ENCODE data around the gene CATSPERZ. TPM values are rescaled to one million over a fixed set of nuclear protein-coding genes. Genes with fewer than 3 reads are reported as not detected.

CATSPERZ gene
- total and polyA plus RNA-seq, 2 donors (not counting 3 experiments of a cell fraction or from before 2014, with no cell fraction given) = 0.11 TPM; not detected in 1

- dilution Hi-C loops (cut with MboI; ENCODE audit: extremely low pct_ligation_motif_present, low sequenced_read_pairs) (no loop called here), intact Hi-C loops (cut with micrococcal nuclease) (no loop called here)
- no peak overlapping the region for H2AFZ ChIP-seq (ENCODE audit: low read depth, low read length)
- no peaks in the 10 kb centered on the region for H3K9me1 ChIP-seq (replicated peaks; ENCODE audit: control insufficient read depth, extremely low read depth, insufficient read depth, low read length)
- no peak overlapping the region for H3K4me3 ChIP-seq (replicated peaks in 1 of 3; ENCODE audit: insufficient read depth in 1 of 3, low read depth in 1 of 3, low read length in 3 of 3)
- ChIA-PET POLR2A (no interaction called here), CTCF (interaction anchor here (0.7 to 1.5 kb wide), 2 partner anchors 17 to 31 kb away, joined by 4 to 7 read pairs; partner anchors contain the start of gene PRDX5)
- no peak overlapping the region for H3K4me2 ChIP-seq (ENCODE audit: insufficient read depth, low read length)
- no peak overlapping the region for H3K9ac ChIP-seq (replicated peaks; ENCODE audit: extremely low read depth, insufficient read depth, low read length)
- no peaks in the 10 kb centered on the region for H4K20me1 ChIP-seq (replicated peaks; ENCODE audit: control insufficient read depth, extremely low read depth, insufficient read depth, low read length)
- no peak for FAIRE-seq
- H3K9me3 ChIP-seq (replicated peaks; ENCODE audit: control insufficient read depth, insufficient read depth, low read length) = no peaks in the 10 kb centered on the region
- no peaks in the 10 kb centered on the region for H3K79me2 ChIP-seq (ENCODE audit: control insufficient read depth, insufficient read depth, low read length)
- no TSS peak for BruUV-seq (replicated peaks)
- H3K27me3 ChIP-seq (ENCODE audit: control insufficient read depth in 2 of 2, insufficient read depth in 2 of 2, low read length in 2 of 2) = no peaks in the 10 kb centered on the region
- no peak overlapping the region for H3K27ac ChIP-seq (ENCODE audit: insufficient read depth, low read depth, low read length)
- no peak for DNase-seq (ENCODE audit: low read depth, low spot score)
- H3K4me1 ChIP-seq (ENCODE audit: control insufficient read depth, extremely low read depth, insufficient read depth, low read length) = no peaks in the 10 kb centered on the region
- no peaks in the 10 kb centered on the region for H3K36me3 ChIP-seq (ENCODE audit: control insufficient read depth in 2 of 2, extremely low read depth in 1 of 2, insufficient read depth in 2 of 2, low read length in 2 of 2)
- TF ChIP-seq JUN (IDR thresholded peaks at IDR 0.05; ENCODE audit: borderline replicate concordance, insufficient read depth, insufficient read length, low read depth) (no peak), EZH2 (IDR thresholded peaks at IDR 0.05; ENCODE audit: borderline replicate concordance, low read depth, low read length, severe bottlenecking) (no peak), POLR2A (IDR thresholded peaks at IDR 0.05; ENCODE audit: low read depth, low read length) (no peak), FOS (IDR thresholded peaks at IDR 0.05; ENCODE audit: borderline replicate concordance, insufficient read depth, low read length) (no peak), GATA2 (IDR thresholded peaks at IDR 0.05; ENCODE audit: insufficient read depth, insufficient read length, low read depth, low read length) (no peak), POLR2AphosphoS5 (IDR thresholded peaks at IDR 0.05; ENCODE audit: insufficient read depth, low read depth, low read length) (no peak), MYC (IDR thresholded peaks at IDR 0.05; ENCODE audit: low read depth, low read length) (no peak)
- TF ChIP-seq, protein P1, sequence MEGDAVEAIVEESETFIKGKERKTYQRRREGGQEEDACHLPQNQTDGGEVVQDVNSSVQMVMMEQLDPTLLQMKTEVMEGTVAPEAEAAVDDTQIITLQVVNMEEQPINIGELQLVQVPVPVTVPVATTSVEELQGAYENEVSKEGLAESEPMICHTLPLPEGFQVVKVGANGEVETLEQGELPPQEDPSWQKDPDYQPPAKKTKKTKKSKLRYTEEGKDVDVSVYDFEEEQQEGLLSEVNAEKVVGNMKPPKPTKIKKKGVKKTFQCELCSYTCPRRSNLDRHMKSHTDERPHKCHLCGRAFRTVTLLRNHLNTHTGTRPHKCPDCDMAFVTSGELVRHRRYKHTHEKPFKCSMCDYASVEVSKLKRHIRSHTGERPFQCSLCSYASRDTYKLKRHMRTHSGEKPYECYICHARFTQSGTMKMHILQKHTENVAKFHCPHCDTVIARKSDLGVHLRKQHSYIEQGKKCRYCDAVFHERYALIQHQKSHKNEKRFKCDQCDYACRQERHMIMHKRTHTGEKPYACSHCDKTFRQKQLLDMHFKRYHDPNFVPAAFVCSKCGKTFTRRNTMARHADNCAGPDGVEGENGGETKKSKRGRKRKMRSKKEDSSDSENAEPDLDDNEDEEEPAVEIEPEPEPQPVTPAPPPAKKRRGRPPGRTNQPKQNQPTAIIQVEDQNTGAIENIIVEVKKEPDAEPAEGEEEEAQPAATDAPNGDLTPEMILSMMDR (IDR thresholded peaks at IDR 0.05; ENCODE audit: extremely low read depth in 1 of 2, insufficient read depth in 1 of 2, low read depth in 1 of 2, low read length in 2 of 2) = no peak
- TF ChIP-seq, protein P2, sequence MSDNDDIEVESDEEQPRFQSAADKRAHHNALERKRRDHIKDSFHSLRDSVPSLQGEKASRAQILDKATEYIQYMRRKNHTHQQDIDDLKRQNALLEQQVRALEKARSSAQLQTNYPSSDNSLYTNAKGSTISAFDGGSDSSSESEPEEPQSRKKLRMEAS (IDR thresholded peaks at IDR 0.05; ENCODE audit: insufficient read depth, insufficient read length) = no peak
Observed at GRCh38 chr11:64348383-64349024, 48.3 kb downstream of the CATSPERZ start.

All from endothelial cell of umbilical vein (primary cell).